Stimulated activated CD8-positive, alpha-beta memory T cell treated with anti-CD3 and anti-CD28 coated beads, Interleukin-15, amount 100 ng/mL, for 48 hours (primary cell): ENCODE measurements around the gene NDFIP2.
"Not testable (repeated sequence)": the region's sequence is repeated elsewhere in the genome, so short reads cannot be mapped to it uniquely, and the experiment has no call there.

Source experiments
- DNase-seq, 2 donors: peaks; one replicate each; pipeline ENCODE4 v3.0.0-alpha.2; 2020; ENCODE audit warnings: low read depth in 2 of 2

NDFIP2 gene

DNA sequence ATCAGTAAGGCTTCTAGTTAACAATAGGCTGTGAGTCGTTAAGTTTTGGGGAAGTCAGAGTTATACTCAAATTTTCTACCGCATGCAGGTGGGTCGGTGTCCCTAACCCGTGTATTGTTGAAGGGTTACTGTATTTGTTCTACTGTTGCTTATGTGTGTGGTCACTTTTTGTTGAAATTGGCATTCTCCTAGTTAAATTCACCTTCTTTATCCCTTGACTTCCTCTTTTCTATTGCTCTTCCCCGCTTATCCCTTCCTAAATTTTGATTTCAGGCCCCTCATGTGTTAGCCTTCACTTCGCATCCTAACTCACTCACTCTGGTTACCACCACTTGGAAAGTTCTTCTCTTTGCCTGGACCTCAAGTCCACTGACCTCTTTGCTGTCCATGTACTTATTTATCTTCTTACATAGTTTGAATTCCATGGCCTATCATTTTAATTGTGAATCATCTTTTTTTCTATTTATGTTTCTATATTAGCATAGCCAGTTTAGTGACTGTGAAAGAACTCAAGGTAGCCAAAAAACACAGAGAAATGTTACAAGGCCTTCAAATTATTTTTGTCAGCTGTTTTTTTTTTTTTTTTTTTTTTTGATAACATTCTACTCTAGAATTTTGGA, 52.9 kb downstream of the NDFIP2 start:
- DNase-seq = no peak

DNA sequence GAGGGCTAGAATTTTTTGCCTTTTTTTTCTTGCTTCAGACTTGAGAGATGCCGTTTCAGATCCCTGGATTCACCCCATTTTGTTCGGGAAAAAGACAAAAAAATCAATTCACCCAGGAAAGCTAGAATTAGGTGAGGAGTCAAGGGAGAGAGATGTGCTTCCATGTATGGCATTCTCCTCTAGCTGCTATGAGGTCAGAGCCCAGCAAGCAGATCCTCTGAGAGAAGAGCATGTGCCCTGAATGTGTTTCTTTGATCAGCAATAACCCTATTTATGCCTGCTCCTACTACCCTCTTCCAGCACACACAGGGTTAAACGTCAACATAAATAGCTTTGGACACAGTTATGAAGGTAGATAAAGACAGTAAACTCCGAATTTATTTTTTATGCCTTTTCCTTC, 53.6 kb downstream of the NDFIP2 start:
- DNase-seq = no peak

DNA sequence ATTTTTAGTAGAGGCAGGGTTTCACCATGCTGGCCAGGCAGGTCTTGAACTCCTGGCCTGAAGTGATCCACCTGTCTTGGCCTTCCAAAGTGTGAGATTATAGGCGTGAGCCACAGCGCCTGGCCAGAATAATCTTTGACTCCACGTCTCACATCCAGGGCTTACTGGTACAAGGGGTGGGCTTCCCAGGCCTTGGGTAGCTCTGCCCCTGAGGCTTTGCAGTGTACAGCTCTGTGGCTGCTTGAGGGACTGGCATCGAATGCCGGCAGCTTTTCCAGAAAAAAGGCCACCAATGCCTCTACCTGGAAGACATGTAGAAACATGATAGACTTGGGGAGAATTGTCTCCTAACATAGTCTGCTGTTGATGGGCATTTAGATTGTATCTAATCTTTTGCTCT, 57.8 kb downstream of the NDFIP2 start:
- no peak for DNase-seq

DNA sequence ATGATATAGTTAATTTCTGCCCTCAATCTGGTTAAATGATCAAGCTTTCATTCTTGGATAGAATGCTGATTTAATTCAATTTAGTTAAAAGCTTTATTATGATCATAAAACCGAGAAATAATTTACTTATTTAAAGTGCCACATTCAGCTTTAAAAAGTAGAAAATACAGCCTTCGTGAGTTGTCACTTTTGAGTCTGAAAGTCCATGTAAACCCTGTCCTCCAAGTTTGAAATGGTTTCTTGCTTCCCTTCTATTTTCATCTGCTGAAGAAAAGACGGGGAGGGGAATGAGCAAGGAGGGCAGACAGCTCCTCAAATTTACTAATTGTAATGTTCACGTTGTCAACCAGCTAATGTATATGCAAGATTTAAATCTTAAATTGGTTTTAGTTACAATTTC, 59.5 kb downstream of the NDFIP2 start:
- no peak for DNase-seq

DNA sequence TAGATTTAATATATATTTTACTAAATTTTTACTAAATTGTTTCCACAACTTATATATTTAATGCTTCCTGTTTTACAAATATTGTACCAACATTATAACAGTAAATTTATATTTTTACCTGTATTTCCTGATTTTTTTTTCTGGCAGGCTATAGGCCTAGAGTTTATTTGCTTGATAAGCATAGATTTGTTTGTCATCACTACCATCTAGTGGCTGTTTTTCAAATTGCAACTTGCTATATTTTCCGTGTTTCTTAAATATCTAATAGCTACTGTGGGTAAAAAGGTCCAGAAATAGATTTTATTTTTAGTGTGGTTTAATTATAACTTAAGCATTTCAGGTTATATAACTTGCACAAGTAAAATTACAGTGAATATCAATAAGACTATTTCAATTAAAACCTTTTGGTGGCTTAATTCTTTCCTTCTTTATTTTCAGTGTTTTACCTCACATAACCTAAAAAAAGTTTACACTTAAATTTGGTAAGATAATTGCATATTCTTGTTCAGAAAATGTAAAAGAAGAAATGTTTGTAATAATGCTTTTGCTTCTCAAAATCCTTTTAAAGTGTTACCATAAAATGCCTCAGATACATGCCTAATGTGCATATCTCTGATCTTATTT, 60.6 kb downstream of the NDFIP2 start:
- DNase-seq = no peak

DNA sequence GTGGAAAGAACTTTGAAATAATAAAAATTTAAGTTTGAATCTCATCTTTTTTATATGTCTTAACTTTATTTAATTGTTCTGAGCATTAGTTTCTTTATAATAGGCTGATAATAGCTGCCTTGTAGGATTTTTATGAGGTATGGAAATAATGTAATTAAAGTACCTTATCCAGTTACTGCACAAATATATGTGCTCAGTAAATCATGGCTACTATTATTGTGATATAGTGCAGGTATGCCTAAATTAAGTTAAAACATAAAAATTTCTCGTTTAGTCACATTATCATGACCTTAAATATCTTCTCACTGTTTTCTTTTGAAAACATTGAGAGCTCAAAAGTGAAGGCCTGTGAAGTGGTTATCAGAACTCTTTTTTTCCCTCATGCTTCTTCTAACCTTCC, 62.9 kb downstream of the NDFIP2 start:
- DNase-seq = no peak

DNA sequence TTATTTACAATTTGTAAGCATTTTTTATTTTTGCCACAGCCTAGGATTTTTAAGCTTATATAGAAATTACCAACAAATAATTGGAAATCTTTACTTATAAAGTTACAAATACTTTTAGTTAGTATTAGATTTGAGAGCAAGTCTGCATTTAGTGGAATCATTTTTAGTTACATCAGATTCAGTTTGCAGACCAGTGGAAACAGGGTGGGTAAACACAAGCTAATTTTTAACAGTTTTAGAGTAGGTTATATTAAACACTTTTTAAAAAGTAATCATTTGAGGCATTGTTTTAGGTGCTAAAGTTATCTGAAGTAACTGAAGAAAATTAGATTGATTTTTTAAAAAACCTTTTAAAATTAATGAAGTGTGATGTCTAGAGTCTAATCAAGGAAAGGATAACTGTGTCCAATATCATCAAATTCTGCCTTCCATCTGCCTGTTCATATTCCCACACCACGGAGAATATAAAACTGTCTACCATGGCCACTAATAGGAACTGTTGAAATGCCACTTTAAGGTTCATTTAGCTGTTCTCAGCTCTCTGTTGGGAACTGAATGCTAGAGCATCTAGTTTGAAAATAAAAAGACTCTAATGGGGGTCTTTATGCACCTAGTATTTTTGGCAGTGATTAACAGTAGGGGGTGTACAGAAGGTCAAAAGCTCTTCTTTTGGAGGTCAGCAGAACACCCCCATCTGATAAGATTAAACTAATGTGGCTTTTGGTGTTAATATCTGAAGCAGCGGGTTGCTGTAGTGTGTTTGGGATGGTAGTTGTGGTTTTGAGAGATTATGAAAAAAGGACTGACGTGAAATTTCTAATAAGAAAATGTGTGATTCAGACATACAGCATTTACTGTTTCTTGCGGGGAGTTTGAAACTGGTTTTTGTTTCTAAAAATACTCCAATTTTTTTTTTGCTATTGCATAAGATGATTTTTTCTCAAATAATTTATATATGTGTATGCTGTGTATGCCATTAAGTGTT, 66.5 kb downstream of the NDFIP2 start:
- DNase-seq = no peak

DNA sequence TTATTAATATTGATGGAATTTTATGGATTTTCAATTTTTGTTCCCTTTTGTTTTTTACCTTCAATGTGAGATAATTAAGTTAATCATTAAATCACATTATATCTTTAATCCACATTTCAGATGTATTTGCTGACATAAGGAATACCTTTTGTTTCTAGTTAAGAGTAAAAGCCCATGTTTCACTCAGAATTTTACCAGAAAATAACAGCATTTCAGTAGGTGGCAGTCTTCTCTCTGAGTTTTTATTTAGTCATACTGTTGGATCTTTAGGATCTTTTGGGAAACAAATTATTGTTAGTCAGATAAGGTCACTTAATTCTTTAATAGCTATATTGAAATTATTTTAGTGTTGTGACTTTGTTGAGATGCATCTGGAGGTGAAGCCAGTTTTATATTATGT, 67.9 kb downstream of the NDFIP2 start:
- no peak for DNase-seq

DNA sequence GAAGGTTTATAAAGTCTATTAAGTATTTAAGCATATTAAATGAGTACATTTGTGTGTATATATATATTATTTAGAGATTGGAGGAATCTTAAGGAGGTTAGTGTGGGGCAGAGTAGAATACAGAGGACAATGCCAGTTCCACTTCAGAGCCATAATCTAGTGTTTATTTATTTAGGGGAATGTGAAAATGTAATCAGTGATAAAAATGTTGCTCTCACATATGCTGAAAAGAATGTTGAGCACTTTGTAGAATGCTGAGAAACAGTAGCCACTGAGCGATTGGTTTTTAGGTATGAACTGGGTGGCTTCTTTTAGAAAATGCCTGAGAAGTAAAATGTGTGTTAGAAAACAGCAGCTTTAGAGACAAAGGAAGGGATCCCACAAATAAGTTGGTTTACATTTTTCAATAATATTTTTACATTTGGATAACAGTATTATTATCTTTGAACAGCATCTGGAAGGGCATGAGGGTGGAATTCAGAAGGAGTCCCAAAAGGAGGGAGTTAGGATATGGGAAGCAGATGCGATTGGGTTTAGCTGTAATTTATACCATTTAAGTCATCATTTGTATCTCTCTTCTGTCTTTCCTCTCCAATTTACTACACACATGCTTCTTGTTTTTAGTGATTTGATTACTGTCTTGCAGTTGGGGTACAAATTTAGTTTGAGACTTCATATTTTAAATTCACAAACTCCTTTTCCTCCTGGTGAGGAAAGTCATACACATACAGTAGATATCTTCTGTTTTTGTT, 68.6 kb downstream of the NDFIP2 start:
- no peak for DNase-seq

DNA sequence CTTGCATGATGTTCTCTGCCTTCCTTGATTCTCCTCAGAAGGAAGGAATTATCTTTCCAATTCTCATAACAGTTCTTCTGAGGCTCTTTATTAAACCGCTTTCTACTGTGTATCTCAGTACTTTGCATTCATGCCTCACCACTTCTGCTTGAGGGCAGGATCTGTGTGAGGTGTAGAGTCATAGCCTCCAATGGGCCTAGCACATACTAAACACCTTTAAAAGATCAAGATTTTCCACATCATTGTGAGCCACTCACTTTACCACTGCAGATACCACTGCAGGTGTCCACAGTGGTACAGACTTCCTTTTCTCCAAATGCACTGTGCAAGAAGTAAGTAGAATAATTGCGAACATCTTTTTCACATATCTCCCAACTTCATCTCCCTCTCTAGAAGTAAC, 76.7 kb downstream of the NDFIP2 start:
- no peak for DNase-seq

DNA sequence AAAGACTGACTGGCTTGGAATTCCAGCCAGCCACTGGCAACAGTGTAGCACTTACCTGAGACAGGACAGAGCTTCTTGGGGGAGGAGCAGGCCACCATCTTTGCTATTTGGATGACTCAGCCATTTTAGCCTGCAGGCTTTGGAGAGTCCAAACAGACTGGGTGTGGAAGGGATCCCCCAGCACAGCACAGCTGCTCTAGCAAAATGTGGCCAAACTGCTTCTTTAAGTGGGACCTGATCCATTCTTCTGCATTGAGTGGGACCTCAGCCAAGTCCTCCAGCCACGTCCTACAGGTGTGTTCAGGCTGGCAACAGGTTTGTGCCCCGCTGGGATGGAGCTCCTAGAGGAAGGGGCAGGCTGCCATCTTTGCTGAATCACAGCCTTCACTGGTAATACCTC, 80.0 kb downstream of the NDFIP2 start:
- DNase-seq = no peak

DNA sequence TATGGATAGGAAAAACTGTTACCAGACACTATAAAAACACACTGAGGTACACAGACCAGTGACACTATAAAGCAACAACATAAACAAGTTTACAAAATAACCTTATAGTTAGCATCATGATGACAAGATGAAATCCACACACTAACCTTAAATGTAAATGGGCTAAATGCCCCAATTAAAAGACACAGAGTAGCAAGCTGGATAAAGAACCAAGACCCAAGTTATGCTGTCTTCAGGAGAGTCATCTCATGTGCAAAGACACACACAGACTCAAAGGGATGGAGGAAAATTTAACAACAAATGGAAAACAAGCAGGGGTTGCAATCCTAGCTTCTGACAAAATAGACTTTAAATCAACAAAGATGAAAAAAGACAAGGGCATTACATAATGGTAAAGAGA, 81.6 kb downstream of the NDFIP2 start:
- no peak for DNase-seq

DNA sequence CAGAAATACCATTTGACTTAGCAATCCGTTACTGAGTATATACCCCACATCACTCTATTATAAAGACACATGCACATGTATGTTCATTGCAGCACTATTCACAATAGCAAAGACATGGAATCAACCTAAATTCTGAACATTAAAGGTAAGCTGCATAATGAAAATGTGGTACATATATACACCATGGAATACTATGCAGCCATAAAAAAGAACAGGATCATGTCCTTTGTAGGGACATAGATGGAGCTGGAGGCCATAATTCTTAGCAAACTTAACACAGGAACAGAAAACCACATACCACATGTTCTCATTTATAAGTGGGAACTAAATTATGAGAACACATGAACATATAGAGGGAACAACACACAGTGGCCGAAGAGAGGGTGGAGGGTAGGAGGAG, 85.2 kb downstream of the NDFIP2 start:
- DNase-seq = no peak

DNA sequence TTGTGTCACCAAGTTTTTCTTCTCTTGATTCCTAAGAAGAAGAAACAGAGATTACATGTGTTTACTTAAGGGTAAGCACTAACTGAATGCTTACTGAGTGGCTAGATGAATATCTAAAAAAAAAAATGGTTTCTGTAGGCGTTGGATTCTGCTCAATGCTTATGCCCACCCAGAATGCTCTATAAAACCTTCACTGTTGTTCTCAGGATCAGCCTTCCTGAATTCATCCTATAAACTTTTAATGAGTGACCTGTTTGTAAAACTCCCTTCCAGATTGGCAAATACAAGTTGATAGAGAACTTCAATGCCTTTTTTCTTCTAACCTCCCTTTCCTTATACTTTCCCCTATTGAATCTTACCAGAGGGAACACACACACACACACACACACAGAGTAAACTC, 90.2 kb downstream of the NDFIP2 start:
- DNase-seq = no peak

DNA sequence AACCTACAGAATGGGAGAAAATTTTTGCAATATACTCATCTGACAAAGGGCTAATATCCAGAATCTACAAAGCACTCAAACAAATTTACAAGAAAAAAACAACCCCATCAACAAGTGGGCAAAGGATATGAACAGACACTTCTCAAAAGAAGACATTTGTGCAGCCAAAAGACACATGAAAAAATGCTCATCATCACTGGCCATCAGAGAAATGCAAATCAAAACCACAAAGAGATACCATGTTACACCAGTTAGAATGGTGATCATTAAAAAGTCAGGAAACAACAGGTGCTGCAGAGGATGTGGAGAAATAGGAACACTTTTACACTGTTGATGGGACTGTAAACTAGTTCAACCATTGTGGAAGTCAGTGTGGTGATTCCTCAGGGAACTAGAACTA, 92.9 kb downstream of the NDFIP2 start:
- DNase-seq = not testable (repeated sequence)

DNA sequence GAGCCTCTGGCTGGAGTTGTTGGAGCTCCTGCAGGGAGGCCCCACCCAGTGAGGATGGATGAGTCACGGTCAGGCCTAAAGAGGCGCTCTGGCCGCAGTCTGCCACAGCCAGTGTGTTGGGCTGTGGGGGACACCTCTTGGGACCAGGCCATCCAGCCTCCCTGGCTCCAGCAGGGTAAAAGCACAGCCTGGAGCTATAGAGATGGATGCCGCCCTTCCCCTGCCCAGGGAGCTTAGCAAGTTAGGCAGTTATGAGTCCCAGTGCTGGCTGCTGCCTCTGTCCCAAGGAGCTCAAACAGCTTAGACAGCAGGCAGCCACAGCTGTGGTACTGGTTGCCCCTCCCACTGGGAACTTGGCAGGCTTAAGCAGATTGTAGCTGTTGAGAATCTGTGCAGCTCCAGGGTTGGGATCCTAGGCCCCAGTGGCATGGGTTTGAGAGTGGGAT, 100.9 kb downstream of the NDFIP2 start:
- no peak for DNase-seq

DNA sequence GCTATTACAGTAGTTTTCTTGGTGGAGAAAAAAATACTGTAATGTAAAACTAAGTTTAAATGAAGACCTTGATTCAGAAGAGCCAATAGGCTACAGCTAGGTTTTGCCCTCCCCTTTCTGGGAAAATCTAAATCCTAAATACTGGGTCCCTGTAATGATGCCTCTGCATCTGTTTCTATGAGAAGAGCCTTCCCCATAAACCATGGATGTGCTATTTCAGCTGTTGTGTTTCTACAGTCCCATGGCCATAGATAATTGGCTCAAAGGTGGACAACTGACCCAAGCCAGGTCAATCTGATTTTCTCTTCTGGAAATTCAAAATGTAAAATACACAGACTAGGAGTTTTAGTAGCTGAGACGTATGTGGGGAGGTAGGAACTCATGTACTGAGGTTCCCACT, 101.9 kb downstream of the NDFIP2 start:
- DNase-seq = no peak

DNA sequence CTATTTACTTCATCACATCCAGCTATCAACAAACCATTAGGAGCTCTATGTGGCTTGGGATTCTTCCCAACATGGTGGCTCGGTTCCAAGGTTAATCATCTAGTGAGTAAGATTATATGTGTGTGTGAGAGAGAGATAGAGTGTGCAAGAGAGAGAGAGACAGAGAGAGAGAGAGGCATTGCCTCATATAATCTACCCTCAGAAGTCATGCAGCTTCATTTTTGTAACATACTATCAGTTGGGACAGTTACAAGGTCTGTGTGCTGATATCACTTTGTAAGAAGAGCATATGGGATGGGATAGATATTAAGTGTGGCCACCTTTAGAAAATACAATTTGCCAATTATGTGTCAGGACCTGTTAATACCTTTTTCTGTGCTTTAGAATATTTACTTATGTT, 104.1 kb downstream of the NDFIP2 start:
- no peak for DNase-seq

DNA sequence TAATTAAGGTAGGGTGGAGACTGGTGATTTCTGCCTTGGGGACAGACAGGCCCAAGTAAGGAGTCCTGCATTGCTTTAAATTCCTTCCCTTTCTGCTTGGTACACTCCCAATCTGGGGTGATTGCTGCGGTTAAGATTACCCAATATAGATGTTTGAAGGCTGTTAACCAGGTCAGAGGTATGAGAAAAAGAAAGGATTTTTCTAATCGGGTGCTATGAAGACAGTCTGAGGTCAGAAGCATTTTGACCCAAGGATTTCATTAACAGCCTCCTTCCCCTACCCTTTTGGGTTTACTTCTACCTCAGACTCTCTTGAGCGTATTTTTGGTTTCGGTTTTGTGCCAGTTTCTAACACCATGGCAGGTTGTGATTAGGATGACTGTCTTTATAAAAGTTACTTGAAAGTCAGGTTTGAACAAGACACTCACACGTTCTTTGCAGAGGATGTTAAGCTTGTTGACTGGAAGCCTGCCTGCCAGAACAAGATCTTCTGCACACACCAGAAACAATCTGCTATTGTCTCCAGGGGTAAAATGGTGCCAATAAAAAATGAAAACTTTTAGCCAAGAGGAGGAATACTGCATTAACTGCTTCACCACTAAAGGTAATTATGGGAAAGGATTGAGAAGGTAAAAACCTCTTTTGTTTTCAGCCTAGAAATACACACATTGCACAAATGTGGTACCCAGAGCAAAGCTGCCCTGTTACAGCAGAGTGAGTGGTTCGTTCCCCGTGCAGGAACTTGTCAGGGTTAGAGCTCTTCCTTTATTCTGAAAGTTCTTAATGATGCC, 108.8 kb downstream of the NDFIP2 start:
- no peak for DNase-seq

DNA sequence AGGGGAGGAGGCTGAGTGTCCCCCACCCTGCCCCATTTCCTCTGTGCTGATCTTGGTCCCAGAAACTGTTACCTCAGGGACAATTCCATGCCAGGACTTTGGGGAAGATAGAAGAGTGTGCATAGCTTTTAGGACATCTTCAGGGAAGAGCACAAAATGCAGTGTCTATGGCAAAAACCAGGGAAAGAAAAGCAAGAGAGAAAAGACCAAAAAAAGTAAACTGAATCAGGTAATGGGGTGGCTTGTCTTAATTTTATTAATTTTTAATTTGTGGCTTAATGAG, 109.4 kb downstream of the NDFIP2 start:
- DNase-seq = no peak

DNA sequence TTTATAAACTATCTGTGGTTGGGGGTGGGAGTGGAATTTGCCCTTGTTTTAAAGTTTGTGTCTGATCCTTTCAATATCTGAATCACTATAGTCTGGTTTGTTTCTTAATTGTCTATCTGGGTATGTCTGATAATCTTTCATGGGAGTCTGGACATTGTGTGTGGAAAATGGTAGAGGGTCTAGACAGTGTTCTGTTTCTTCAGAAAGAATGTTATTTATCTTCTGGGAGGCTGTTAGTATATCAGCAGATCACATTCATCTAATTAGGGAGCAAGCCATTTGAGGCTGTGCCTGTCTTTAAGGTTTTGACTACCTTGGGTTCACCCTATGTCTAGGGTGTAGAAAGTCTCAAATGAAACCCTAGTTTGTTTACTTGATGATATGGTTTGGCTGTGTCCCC, 110.5 kb downstream of the NDFIP2 start:
- DNase-seq = no peak

DNA sequence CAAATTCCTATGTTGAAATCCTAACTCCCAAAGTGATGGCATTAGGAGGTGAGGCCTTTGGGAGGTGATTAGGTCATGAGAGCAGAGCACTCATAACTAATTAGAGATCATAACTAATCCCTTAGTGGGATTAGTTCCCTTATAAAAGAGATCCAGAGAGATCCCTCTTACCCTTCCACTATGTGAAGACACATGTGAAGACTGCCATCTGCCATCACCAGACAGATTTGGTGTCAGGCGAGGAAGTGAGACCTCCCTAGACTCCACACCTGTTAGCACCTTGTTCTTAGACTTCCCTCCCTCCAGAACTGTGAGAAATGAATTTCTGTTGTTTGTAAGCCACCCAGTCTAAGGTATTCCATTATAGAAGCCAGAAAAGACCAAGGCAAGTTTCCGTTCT, 112.2 kb downstream of the NDFIP2 start:
- DNase-seq = no peak
